ENCODE results near the gene FRAS1.

DNA sequence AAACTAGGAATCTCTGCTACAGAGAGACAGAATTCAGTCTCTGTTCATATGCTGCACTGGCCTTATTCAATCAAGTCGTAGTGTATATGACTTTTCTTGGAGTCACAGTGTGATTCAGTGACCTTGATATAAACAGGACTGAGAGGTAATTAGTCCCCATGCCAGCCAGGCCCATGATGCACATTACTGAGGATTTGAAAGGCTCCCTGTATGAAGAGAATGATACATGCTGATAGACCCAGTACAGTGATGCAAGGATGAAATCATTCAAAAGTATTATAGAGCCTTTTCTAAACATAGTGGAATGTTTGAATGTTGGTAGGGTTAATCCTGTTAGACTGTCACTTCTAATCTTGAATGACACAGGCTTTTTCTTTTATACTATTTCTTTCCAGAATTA lies 528.5 kb downstream of the FRAS1 start:
- TF ChIP-seq, protein P1, sequence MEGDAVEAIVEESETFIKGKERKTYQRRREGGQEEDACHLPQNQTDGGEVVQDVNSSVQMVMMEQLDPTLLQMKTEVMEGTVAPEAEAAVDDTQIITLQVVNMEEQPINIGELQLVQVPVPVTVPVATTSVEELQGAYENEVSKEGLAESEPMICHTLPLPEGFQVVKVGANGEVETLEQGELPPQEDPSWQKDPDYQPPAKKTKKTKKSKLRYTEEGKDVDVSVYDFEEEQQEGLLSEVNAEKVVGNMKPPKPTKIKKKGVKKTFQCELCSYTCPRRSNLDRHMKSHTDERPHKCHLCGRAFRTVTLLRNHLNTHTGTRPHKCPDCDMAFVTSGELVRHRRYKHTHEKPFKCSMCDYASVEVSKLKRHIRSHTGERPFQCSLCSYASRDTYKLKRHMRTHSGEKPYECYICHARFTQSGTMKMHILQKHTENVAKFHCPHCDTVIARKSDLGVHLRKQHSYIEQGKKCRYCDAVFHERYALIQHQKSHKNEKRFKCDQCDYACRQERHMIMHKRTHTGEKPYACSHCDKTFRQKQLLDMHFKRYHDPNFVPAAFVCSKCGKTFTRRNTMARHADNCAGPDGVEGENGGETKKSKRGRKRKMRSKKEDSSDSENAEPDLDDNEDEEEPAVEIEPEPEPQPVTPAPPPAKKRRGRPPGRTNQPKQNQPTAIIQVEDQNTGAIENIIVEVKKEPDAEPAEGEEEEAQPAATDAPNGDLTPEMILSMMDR (IDR thresholded peaks at IDR 0.05; ENCODE audit: extremely low read depth in 1 of 2, insufficient read depth in 1 of 2, low read depth in 1 of 2, low read length in 2 of 2), result no peak
- no peak for TF ChIP-seq EZH2 (IDR thresholded peaks at IDR 0.05; ENCODE audit: borderline replicate concordance, low read depth, low read length, severe bottlenecking)
- TF ChIP-seq GATA2 (IDR thresholded peaks at IDR 0.05; ENCODE audit: insufficient read depth, insufficient read length, low read depth, low read length), result no peak
- TF ChIP-seq POLR2A (IDR thresholded peaks at IDR 0.05; ENCODE audit: low read depth, low read length), result no peak

Measured in endothelial cell of umbilical vein (primary cell).